ENCODE measurements around the gene WDR87.

The WDR87 gene

GRCh38 chr19:37864501-37864900 is 41.9 kb downstream of the WDR87 start:
- Histone ChIP-seq H3K4me2 (ENCODE audit: low read length, poor library complexity, severe bottlenecking) (no peak overlapping the region), H3K27ac (ENCODE audit: low read length, poor library complexity, severe bottlenecking) (no peak overlapping the region), H3K9ac (ENCODE audit: low read length) (no peak overlapping the region), H4K8ac (ENCODE audit: low read length) (no peak overlapping the region), H3K27me3 (ENCODE audit: control insufficient read depth in 1 of 2, insufficient read depth in 1 of 2, low read length in 2 of 2) (no peaks in the 10 kb centered on the region), H2BK5ac (ENCODE audit: low read depth, low read length, poor library complexity, severe bottlenecking) (no peak overlapping the region), H3K4me1 (ENCODE audit: control insufficient read depth, insufficient read depth, low read depth, low read length) (no peaks in the 10 kb centered on the region), H2BK120ac (ENCODE audit: low read depth, low read length) (no peak overlapping the region), H3K79me1 (replicated peaks; ENCODE audit: low read length, poor library complexity, severe bottlenecking) (no peaks in the 10 kb centered on the region), H2AFZ (ENCODE audit: low read depth, low read length) (no peak overlapping the region), H3K23ac (ENCODE audit: low read length in 2 of 2) (no peak overlapping the region), H3K14ac (ENCODE audit: low read length in 2 of 2) (no peak overlapping the region), H2BK15ac (ENCODE audit: low read depth, poor library complexity, severe bottlenecking) (no peak overlapping the region), H3K4ac (ENCODE audit: low read depth in 1 of 2, low read length in 2 of 2) (no peak overlapping the region), H3K18ac (ENCODE audit: low read depth in 1 of 2, low read length in 2 of 2) (no peak overlapping the region), H3K9me3 (ENCODE audit: control insufficient read depth, low read length) (peaks cover 21% of the 10 kb centered on the region), H2AK5ac (ENCODE audit: low read length, severe bottlenecking) (no peak overlapping the region), H2BK12ac (ENCODE audit: low read length in 2 of 2) (no peak overlapping the region), H3K4me3 (ENCODE audit: insufficient read depth in 1 of 2, low read depth in 1 of 2, low read length in 2 of 2) (no peak overlapping the region), H4K91ac (ENCODE audit: low read length) (no peak overlapping the region), H3K36me3 (ENCODE audit: control insufficient read depth in 1 of 2, insufficient read depth in 2 of 2, low read depth in 1 of 2, low read length in 2 of 2) (no peaks in the 10 kb centered on the region)
- DNase-seq, result no peak
- whole genome bisulfite sequencing, result no CpG with 5 or more reads among the region's 3 CpGs

DNA sequence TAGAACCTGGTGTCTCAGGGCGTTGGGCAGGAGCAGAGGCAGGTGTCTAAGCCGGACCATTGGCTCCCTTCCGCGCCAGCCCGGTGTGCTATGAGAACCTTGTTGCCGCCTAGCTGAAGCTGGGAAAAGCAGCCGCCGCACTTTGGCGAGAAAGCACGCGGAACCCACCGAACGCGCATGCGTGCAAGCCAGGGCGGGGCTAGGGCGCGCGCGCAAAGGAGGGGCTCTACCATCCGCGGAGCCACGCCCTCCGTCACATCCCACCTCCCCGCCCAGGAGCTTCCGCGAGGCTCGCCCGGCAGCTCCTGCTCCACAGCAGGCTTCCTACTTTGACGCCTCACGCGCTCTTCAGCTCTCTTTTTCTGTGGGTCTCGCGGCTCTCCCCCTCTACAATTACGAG is 51.3 kb downstream of the WDR87 start:
- Histone ChIP-seq H3K14ac (ENCODE audit: low read length in 2 of 2) (no peak overlapping the region), H4K91ac (ENCODE audit: low read length) (no peak overlapping the region), H3K9ac (ENCODE audit: low read length) (no peak overlapping the region), H3K27me3 (ENCODE audit: control insufficient read depth in 1 of 2, insufficient read depth in 1 of 2, low read length in 2 of 2) (no peaks in the 10 kb centered on the region), H3K4me3 (ENCODE audit: insufficient read depth in 1 of 2, low read depth in 1 of 2, low read length in 2 of 2) (no peak overlapping the region), H2BK12ac (ENCODE audit: low read length in 2 of 2) (no peak overlapping the region), H4K8ac (ENCODE audit: low read length) (no peak overlapping the region), H3K4me1 (ENCODE audit: control insufficient read depth, insufficient read depth, low read depth, low read length) (no peaks in the 10 kb centered on the region), H3K4me2 (ENCODE audit: low read length, poor library complexity, severe bottlenecking) (no peak overlapping the region), H2AK5ac (ENCODE audit: low read length, severe bottlenecking) (no peak overlapping the region), H3K9me3 (ENCODE audit: control insufficient read depth, low read length) (peaks cover 29% of the 10 kb centered on the region), H3K27ac (ENCODE audit: low read length, poor library complexity, severe bottlenecking) (no peak overlapping the region), H2AFZ (ENCODE audit: low read depth, low read length) (no peak overlapping the region), H3K18ac (ENCODE audit: low read depth in 1 of 2, low read length in 2 of 2) (no peak overlapping the region), H2BK5ac (ENCODE audit: low read depth, low read length, poor library complexity, severe bottlenecking) (no peak overlapping the region), H3K4ac (ENCODE audit: low read depth in 1 of 2, low read length in 2 of 2) (no peak overlapping the region), H2BK15ac (ENCODE audit: low read depth, poor library complexity, severe bottlenecking) (no peak overlapping the region), H2BK120ac (ENCODE audit: low read depth, low read length) (no peak overlapping the region), H3K79me1 (replicated peaks; ENCODE audit: low read length, poor library complexity, severe bottlenecking) (no peaks in the 10 kb centered on the region), H3K36me3 (ENCODE audit: control insufficient read depth in 1 of 2, insufficient read depth in 2 of 2, low read depth in 1 of 2, low read length in 2 of 2) (no peaks in the 10 kb centered on the region), H3K23ac (ENCODE audit: low read length in 2 of 2) (no peak overlapping the region)
- no peak for DNase-seq
- WGBS, result 97% methylated on average over 35 of the region's 35 CpGs

GRCh38 chr19:37845932-37846331 is 60.5 kb downstream of the WDR87 start:
- no peak overlapping the region for H3K14ac ChIP-seq (ENCODE audit: low read length in 2 of 2)
- no peak overlapping the region for H2AFZ ChIP-seq (ENCODE audit: low read depth, low read length)
- H3K18ac ChIP-seq (ENCODE audit: low read depth in 1 of 2, low read length in 2 of 2), result no peak overlapping the region
- no peak overlapping the region for H2BK15ac ChIP-seq (ENCODE audit: low read depth, poor library complexity, severe bottlenecking)
- H2BK12ac ChIP-seq (ENCODE audit: low read length in 2 of 2), result no peak overlapping the region
- no peaks in the 10 kb centered on the region for H3K36me3 ChIP-seq (ENCODE audit: control insufficient read depth in 1 of 2, insufficient read depth in 2 of 2, low read depth in 1 of 2, low read length in 2 of 2)
- peaks cover 10% of the 10 kb centered on the region for H3K9me3 ChIP-seq (ENCODE audit: control insufficient read depth, low read length)
- no peak overlapping the region for H3K4me2 ChIP-seq (ENCODE audit: low read length, poor library complexity, severe bottlenecking)
- no peak overlapping the region for H4K8ac ChIP-seq (ENCODE audit: low read length)
- no peak overlapping the region for H3K4me3 ChIP-seq (ENCODE audit: insufficient read depth in 1 of 2, low read depth in 1 of 2, low read length in 2 of 2)
- no peaks in the 10 kb centered on the region for H3K79me1 ChIP-seq (replicated peaks; ENCODE audit: low read length, poor library complexity, severe bottlenecking)
- H3K27me3 ChIP-seq (ENCODE audit: control insufficient read depth in 1 of 2, insufficient read depth in 1 of 2, low read length in 2 of 2), result no peaks in the 10 kb centered on the region
- 42% methylated on average over 2 of the region's 2 CpGs for WGBS
- H3K23ac ChIP-seq (ENCODE audit: low read length in 2 of 2), result no peak overlapping the region
- no peak overlapping the region for H2AK5ac ChIP-seq (ENCODE audit: low read length, severe bottlenecking)
- H3K4ac ChIP-seq (ENCODE audit: low read depth in 1 of 2, low read length in 2 of 2), result no peak overlapping the region
- no peaks in the 10 kb centered on the region for H3K4me1 ChIP-seq (ENCODE audit: control insufficient read depth, insufficient read depth, low read depth, low read length)
- H3K27ac ChIP-seq (ENCODE audit: low read length, poor library complexity, severe bottlenecking), result no peak overlapping the region
- H2BK120ac ChIP-seq (ENCODE audit: low read depth, low read length), result no peak overlapping the region
- H3K9ac ChIP-seq (ENCODE audit: low read length), result no peak overlapping the region
- no peak overlapping the region for H2BK5ac ChIP-seq (ENCODE audit: low read depth, low read length, poor library complexity, severe bottlenecking)
- H4K91ac ChIP-seq (ENCODE audit: low read length), result no peak overlapping the region
- DNase-seq, result no peak

Data from mesenchymal stem cell (in vitro differentiated cells and primary cell).